ENCODE measurements around the gene DDX24. TPM values are rescaled to one million over a fixed set of nuclear protein-coding genes. Genes with fewer than 3 reads are reported as not detected.

The DDX24 gene
- total and polyA plus RNA-seq, 9 of the 15 experiments (the other 6 are each of a cell fraction or from before 2014, with no cell fraction given) = 82.4 to 175 (median 122) TPM

GRCh38 chr14:94015223-94015622 is 65.8 kb downstream of the DDX24 start:
- CTCF ChIA-PET (ENCODE audit: low intra/inter-chr PET ratio) = interaction anchor here (0.6 kb wide), 1 partner anchor 66 kb away, joined by 5 read pairs; the partner anchor contains the start of genes DDX24 and IFI27L1
- Histone ChIP-seq H3K9ac (ENCODE audit: insufficient read depth in 1 of 2, low read depth in 2 of 2, low read length in 2 of 2) (no peak overlapping the region), H3K4me2 (ENCODE audit: insufficient read depth, low read length) (no peak overlapping the region), H3K4me3 (no peak overlapping the region), H3K36me3 (ENCODE audit: control insufficient read depth, insufficient read depth, low read length) (no peaks in the 10 kb centered on the region), H3K9me3 (replicated peaks; ENCODE audit: control insufficient read depth, insufficient read depth, low read depth, low read length) (no peaks in the 10 kb centered on the region), H2AFZ (ENCODE audit: low read depth, low read length) (no peak overlapping the region), H4K20me1 (replicated peaks; ENCODE audit: control insufficient read depth, insufficient read depth, low read length) (no peaks in the 10 kb centered on the region), H3K27me3 (ENCODE audit: control insufficient read depth in 2 of 2, insufficient read depth in 2 of 2, low read length in 2 of 2) (peaks cover 2 to 31% of the 10 kb centered on the region in 2 experiments; a peak in 3 of 5 replicates), H3K79me2 (ENCODE audit: control insufficient read depth, insufficient read depth, low read length) (no peaks in the 10 kb centered on the region), H3K27ac (ENCODE audit: extremely low read depth, low read depth, low read length) (no peak overlapping the region), H3K9me1 (ENCODE audit: control insufficient read depth, insufficient read depth, low read length) (no peaks in the 10 kb centered on the region), H3K4me1 (replicated peaks in 1 of 2; ENCODE audit: control insufficient read depth in 2 of 2, insufficient read depth in 2 of 2, low read length in 2 of 2) (no peaks in the 10 kb centered on the region)
- in situ Hi-C loops (cut with MboI) = no loop called here
- 0% methylated on average over 2 of the region's 2 CpGs for WGBS (ENCODE audit: insufficient coverage, low coverage, missing lambda C conversion rate)
- DNase-seq (ENCODE audit: extremely low read depth in 1 of 4, low spot score in 3 of 4) = no peak
- POLR2A ChIA-PET = no interaction called here
- ATAC-seq = no peak
- FAIRE-seq = no peak
- TF ChIP-seq ZFX (CRISPR knock-in tag; IDR thresholded peaks at IDR 0.05) (no peak), FOSL1 (tag; conservative IDR thresholded peaks at IDR 0.05) (no peak), ZNF134 (CRISPR knock-in tag; conservative IDR thresholded peaks at IDR 0.05) (no peak), ZNF77 (CRISPR knock-in tag; IDR thresholded peaks at IDR 0.05) (no peak), EHMT2 (IDR thresholded peaks at IDR 0.05) (no peak), TAF15 (IDR thresholded peaks at IDR 0.05; ENCODE audit: low read depth, low read length) (no peak), ZNF12 (CRISPR knock-in tag; IDR thresholded peaks at IDR 0.05) (no peak), ZKSCAN3 (CRISPR knock-in tag; IDR thresholded peaks at IDR 0.05) (no peak)
- intact Hi-C loops (cut with micrococcal nuclease) = no loop called here
- BruUV-seq (replicated peaks) = no TSS peak

- WGBS (ENCODE audit: insufficient coverage, low coverage, missing lambda C conversion rate) = 3% methylated on average over 6 of the region's 6 CpGs
- peaks cover 2 to 28% of the 10 kb centered on the region in 2 experiments; a peak in 3 of 5 replicates for H3K27me3 ChIP-seq (ENCODE audit: control insufficient read depth in 2 of 2, insufficient read depth in 2 of 2, low read length in 2 of 2)
- ChIA-PET CTCF (ENCODE audit: low intra/inter-chr PET ratio) (no interaction called here), POLR2A (no interaction called here)
- no peak for ATAC-seq
- in situ Hi-C loops (cut with MboI) (no loop called here), intact Hi-C loops (cut with micrococcal nuclease) (no loop called here)
- H3K4me1 ChIP-seq (replicated peaks in 1 of 2; ENCODE audit: control insufficient read depth in 2 of 2, insufficient read depth in 2 of 2, low read length in 2 of 2) = no peaks in the 10 kb centered on the region
- no peak for FAIRE-seq
- no peak overlapping the region for H3K9ac ChIP-seq (ENCODE audit: insufficient read depth in 1 of 2, low read depth in 2 of 2, low read length in 2 of 2)
- no peak overlapping the region for H2AFZ ChIP-seq (ENCODE audit: low read depth, low read length)
- no peak overlapping the region for H3K27ac ChIP-seq (ENCODE audit: extremely low read depth, low read depth, low read length)
- no TSS peak for BruUV-seq (replicated peaks)
- no peak overlapping the region for H3K4me3 ChIP-seq
- no peak for DNase-seq (ENCODE audit: extremely low read depth in 1 of 4, low spot score in 3 of 4)
- no peak overlapping the region for H3K4me2 ChIP-seq (ENCODE audit: insufficient read depth, low read length)
- H3K9me1 ChIP-seq (ENCODE audit: control insufficient read depth, insufficient read depth, low read length) = no peaks in the 10 kb centered on the region
- no peaks in the 10 kb centered on the region for H3K79me2 ChIP-seq (ENCODE audit: control insufficient read depth, insufficient read depth, low read length)
- no peaks in the 10 kb centered on the region for H4K20me1 ChIP-seq (replicated peaks; ENCODE audit: control insufficient read depth, insufficient read depth, low read length)
- no peaks in the 10 kb centered on the region for H3K9me3 ChIP-seq (replicated peaks; ENCODE audit: control insufficient read depth, insufficient read depth, low read depth, low read length)
- TF ChIP-seq ZNF696 (CRISPR knock-in tag; conservative IDR thresholded peaks at IDR 0.05) = no peak
- TF ChIP-seq, protein P1, sequence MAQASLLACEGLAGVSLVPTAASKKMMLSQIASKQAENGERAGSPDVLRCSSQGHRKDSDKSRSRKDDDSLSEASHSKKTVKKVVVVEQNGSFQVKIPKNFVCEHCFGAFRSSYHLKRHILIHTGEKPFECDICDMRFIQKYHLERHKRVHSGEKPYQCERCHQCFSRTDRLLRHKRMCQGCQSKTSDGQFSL (CRISPR knock-in tag; IDR thresholded peaks at IDR 0.05) = no peak
- TF ChIP-seq, protein P1 (tag; IDR thresholded peaks at IDR 0.05) = no peak
- TF ChIP-seq CCAR2 (IDR thresholded peaks at IDR 0.05; ENCODE audit: low read depth, low read length) = no peak
- no peak for TF ChIP-seq TARDBP (IDR thresholded peaks at IDR 0.05)
- no peak for TF ChIP-seq TOE1 (IDR thresholded peaks at IDR 0.05; ENCODE audit: borderline replicate concordance)
- no peak for TF ChIP-seq TOE1 (CRISPR knock-in tag; IDR thresholded peaks at IDR 0.05; ENCODE audit: borderline replicate concordance, low read depth)
- H3K36me3 ChIP-seq (ENCODE audit: control insufficient read depth, insufficient read depth, low read length) = no peaks in the 10 kb centered on the region
Measured at GRCh38 chr14:94014382-94014781, 66.6 kb downstream of the DDX24 start.
